KG1 (cell line): ENCODE measurements around the gene MMP24OS.
A peak's percentile ranks its signal among the peaks of the same experiment; 100 is the strongest.

Experiments
- DNase-seq: peaks from one replicate; lab custom pipeline; 2025; lab: John Stamatoyannopoulos, UW

MMP24OS gene

DNA sequence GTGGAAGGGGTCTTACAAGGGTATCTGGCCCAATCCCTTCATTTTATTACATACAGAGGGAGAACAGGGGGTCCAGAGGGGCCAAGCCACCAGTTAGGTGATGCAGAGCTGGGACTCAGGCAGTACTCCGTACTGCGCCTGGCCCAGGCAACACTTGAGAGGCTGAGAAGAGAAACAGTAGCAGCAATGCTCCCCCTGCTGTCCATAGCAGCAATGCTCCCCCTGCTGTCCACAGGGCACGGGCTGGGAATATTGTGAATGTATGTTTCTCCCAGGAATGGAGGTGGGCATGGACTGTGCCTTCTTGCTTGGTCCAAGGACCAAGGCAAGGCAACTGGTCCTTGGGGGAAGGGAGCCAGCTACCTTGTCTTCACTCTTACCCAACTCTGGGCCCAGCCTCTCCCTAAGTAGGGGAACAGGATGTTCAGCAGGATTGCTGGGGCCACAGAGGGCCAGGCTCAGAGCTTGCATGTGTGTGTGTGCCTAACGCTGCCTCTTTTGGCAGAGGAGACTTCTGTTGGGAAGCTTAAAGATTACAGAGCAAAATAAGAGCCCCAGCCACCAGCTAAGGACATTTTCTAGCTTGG is 29.1 kb upstream of the MMP24OS start:
- no peak for DNase-seq

DNA sequence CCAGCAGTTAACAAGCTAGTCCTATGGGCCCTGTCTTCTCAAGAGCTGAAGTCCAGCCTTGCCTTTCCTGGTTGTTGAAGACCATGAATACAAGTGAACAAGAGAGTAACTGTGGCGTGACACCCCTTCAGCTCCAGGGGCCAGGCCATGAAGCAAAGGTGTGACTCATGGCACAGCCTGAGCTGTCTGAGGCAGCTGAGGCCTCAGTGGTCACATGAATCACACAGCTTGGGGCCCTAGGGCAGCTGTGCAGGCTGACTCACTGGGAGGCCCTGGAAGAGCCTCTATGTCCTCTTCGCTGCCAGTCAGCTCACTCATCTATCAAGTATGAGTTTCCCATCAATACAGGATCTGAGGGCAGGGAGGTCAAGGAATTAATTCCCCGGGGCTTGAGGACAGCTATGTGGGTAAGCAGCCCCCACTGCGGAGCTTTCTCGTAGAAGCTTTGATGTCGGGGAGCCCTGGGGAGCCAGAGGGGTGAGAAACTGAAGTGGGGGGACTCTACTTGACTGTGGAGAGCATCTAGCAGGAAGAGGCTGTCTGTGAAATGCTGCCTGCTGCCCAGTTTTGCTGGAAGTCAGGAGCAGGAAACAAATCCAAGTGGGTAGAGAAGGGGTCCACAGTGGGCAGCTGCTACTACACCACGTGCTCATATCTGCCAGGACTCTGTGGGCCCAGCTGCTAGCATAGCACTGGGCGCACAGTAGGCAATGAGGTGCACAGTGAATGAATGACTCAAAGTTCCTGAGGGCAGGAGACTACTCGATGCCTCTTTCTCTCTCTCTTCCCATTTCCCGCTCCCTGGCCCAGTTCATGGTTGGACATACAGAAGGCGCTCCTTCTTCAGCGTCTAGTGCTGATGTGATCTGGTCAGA is 28.0 kb upstream of the MMP24OS start:
- no peak for DNase-seq

DNA sequence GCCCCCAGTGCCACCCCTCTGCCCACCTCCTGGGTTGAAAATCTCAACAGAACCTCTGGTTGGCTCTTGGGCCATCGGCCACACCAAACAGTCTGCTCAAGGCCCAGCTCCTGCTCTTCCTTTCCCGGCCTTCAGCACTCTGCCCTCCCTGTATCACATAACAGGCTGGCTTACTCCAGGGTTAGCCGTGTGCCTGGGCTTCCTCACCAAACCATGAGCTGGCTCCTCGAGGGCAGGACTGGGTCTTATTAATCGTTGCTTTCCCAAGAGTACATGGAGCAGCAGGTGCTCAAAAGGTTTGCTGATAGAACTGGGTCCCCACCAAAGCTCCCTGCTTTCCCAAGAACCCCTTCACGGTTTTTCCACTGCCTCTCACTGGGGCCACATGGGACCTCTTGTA is 27.0 kb upstream of the MMP24OS start:
- no peak for DNase-seq

DNA sequence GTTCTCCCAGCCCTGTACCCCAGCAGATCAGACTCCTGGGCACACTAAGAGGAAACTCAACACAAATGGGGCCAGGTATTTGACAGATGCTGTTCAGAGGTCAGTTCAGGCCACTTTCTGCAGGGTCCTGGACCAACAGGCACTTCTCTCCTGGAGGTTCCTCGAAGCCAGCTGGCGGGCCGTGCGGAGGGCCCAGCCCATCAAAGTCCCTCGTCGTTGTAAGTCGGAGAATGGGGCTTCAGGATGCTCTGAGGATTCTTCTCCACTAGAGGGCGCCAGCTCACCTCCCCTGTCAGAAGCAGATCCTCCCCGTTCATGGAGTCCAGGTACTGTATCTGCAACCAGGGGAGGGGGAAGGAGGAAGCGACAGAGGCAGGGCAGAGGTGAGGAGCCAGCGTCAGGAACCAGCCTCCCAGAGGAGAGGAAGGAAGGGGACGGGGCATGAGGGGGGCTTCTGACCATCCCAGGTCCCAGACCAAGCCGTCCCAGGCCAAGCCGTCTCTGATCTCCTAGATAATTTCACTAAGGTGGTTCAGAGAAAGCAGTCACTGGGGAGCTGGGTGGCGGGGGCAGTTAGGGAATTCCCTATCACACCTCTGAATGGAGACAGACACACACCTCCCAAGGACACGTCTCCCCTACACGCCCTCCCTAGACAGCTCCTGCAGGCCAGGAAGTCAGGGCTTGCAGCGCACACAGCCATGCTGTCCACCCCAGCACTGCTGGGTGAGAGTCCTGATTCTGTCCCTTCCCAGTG is 26.0 kb upstream of the MMP24OS start:
- peak; percentile 54 for DNase-seq

DNA sequence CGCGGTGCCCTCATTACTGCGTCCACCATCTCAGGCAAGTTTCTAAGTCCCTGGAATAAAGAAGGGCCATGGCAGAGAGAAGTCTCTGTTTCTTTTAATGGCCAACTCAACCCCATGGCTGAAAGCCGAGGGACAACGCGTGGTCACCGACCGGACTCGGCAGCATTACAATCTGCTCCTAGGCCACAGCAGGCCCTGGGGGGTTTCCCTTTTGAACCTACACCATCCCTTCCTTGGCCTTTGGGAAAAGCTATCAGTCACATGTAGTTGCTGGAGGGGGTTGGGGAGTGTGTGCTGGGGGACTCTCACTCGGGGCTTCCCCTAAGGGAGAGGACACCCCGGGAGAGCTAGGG is 25.4 kb upstream of the MMP24OS start:
- no peak for DNase-seq

DNA sequence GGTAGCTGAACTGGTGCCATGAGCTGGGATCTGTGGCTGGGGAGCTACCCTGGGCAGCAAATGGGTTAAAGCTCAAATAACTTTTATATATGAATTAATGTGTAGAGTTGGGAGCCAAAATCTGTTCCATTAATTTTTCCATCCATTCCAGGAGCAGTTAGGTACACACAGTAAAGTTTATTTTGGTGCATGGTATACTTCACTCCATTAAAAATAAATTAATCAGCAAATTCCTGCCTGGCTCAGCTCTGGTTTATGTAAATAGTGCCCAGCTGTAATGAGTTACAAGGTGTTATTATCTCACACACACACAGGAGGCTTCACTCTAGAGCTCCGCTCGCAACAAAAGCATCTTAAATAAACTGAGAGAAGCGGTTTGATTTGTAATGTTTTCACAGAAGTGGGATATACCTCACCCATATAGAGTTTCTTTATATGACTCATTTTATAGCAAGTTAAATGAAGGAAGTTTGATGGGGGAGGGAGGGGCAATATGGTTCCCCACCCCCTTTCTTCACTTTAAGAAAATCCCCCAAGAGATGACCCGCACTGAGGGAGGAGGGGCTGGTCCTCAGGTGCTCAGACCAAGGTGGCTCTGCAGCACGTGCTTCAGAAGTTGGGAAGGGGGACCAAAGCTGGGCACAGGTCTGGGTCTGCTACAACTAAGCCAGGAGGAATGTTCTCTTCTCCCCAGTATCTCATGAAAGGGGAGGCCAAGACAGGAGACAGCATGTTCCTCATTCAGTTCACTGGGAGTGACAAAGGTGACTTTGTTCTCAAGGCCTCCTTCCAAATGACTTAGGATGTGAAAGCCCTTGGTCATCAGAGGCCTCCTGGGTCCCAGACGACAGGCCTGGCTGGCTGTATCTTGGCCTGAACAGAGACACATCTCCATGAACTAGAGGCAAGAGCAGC is 24.8 kb upstream of the MMP24OS start:
- DNase-seq, result no peak

DNA sequence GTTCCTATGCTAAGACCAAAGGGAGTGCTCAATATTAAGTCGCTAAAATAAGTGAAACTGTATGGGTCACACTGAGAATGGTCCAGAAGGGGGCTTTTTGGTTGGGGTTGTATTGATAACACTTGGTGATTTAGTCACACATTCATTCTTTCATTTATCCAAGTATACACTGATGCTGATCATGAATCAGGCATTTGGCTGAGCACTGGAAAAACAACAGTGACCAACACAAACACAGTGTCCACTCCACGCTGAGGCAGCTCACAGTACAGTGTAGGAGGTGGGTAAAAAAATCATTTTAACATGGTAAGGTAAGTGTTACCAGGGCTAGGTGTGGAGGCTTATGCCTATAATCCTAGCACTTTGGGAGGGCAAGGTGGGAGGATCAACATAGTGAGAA is 23.5 kb upstream of the MMP24OS start:
- no peak for DNase-seq

DNA sequence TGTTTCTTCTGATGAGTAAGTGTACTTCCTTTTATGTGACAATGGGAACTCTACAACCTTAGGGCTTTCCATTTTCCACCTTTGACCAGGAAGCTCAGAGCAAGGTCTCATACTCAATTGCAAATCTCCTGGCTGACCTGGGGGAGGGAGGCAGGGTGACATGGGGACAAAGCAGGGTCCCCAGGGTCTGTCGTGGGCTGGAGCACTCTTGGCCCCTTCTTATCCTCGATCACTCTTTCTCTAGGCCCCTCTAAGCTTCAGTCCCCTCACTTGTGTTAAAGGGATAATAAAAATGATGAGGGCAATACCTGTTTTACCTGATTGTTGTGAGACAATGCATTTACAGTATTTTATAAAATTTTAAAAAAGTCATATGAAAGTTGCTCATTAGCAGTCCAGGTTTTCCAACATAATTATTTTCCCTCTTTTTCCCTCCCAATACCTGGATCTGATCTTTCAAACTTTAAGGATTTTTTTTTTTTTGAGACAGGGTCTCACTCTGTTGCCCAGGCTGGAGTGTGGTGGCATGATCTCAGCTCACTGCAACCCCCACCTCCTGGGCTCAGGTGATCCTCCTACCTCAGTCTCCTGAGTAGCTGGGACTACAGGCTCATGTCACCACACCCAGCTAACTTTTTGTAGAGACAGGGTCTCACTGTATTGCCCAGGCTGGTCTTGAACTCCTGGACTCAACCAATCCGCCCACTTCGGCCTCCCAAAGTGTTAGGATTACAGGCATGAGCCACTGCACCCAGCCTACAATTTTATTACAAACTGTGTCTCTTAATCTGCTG is 22.7 kb upstream of the MMP24OS start:
- no peak for DNase-seq

DNA sequence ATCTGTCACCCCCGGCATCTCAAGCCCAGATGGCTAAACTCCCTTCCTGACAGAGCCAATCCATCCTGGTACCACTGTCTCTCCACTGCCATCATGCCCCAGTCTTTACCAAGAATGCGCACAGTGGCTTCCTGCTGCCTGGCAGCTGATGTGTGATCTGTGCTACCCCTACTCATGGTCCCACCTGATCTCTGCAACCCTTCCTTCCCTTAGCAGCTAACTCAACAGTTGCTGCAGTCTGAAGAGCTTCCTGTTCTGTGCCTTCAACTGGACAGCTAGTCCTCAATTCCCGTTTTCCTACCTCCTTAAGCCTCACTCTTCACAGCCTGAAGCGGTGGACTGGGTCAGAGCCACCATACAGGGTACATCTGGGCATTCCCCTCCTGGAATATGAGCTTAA is 21.9 kb upstream of the MMP24OS start:
- DNase-seq, result no peak

DNA sequence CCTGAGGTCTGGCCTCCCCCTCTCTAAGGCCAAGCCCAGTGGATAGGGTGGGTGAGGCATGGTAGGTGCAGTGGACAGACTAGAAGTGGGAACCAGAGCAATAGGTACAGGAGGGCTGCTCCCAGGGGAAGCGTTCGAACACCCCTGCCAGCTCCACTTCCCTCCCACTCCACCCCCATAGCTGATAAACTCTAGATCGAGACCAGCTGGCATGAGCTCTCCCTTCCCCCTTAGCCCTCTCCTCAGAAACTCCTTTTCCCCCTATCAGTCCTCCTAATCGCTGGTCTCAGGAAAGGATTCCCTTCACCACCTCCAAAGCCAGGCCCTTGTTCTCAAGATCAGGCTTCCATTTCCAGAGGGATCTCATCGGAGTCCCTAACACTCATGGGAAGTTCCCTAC is 20.3 kb upstream of the MMP24OS start:
- no peak for DNase-seq

DNA sequence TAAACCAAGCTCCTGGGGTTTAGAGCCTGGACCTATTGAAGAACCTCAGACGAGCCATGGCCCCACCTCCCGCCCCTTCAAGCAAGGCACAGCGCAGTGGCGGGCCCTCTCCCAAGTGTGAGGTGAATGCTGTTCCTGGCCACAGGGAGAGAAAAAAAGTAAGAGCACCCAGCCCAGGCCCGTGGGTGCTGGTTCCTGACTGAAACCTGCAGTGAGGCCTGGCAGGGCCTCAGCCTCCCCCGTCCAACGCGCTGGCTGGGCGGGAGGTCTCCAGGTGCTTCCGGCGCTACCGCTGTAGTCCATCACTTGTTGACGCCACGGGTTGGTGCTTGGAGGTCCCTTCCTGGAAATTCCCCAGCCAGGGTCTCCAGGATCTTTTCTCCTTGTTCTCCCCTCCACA is 19.8 kb upstream of the MMP24OS start:
- no peak for DNase-seq

DNA sequence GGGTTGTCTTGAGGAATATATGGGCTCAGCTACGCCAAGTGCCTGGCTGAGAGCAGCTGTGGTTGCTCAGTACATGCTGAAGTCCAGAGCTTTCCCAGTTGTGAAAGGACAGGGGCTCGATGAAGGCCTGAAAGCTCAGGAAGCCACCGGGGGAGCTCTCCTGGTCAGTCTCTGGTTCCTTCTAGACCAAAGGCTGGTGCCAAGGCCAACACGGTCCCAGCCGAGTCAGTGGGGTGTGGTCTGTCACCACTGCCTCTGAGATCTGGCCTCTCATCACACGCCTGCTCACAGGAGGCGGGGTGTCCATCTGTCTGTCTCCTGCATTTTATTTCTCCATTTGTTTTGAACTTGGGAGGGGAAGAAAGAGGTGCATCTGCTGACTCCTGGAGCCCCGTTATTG is 19.2 kb upstream of the MMP24OS start:
- no peak for DNase-seq

DNA sequence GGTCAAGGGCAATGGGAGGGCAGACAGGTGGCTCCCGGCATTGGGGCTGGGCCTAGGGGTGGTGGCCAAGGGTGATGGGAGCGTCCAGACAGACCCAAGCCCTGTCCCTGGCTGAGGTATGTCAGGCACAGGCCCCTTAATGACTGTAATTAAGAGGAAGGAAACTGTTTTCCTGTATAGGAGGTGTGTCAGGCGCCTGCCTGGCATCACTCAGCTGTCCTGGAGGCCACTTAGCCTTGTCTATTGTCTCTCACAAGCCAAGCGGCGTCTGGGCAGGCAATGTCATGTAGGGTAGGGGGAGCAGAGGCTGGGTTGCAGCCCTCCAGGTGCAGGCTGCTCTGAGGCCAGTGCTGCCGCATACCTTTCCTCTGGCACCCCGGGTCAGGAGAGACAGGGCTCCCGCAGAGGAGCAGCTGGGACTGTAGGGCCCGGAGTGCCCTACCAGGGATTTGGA is 18.2 kb upstream of the MMP24OS start:
- no peak for DNase-seq

DNA sequence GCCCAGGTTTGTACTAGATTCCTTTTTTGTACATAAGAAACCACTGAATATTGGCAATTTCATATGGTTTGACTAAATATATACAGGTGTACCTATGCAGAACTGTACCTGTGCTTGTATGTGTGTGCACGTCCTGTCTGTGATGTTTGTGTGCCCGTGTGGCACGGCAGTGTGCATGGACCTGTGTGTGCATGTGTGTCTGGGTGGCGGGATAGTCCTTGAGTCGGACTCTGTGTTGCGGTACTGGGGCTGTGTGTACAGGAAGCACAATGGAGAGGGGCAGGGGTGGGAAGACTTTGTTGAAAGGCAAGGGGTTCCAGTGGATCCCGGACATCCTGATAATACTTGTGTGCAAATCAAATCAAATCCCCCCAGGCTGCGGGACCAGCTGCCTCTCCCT is 17.8 kb upstream of the MMP24OS start:
- DNase-seq, result no peak

DNA sequence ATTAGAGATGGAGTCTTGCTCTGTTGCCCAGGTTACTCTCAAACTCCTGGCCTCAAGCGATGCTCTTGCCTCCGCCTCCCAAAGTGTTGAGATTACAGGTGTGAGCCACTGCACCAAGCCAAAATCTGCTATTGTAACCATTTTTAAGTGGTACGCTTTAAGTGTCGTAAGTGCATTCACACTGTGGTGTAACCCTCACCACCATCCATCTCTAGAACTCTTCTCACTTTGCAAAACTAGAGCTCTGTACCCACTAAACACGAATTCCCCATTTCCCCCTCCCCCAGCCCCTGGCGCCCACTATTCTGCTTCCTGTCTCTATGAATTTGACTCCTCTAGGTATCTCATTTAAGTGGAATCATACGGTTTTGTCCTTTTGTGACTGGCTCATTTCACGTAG is 17.1 kb upstream of the MMP24OS start:
- DNase-seq, result no peak

DNA sequence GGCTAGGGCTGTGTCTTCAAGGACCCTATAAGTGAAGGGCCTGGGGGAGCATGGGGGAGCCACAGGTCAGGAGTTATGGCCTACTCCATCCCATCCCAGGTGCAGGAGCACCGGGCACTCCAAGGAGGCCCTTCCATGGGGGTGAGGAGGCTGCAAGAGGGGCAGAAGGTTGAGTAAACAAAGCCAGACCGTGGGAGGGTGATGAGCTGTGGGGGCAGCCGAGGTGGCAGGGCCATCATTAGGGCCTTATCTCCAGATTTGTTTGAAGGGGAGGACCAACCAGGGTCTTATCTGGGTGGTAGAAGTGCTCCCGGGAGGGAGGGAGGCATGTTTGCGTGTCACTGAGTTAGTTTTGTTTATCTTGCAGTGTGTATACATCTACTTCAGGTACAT is 16.4 kb upstream of the MMP24OS start:
- DNase-seq, result no peak

DNA sequence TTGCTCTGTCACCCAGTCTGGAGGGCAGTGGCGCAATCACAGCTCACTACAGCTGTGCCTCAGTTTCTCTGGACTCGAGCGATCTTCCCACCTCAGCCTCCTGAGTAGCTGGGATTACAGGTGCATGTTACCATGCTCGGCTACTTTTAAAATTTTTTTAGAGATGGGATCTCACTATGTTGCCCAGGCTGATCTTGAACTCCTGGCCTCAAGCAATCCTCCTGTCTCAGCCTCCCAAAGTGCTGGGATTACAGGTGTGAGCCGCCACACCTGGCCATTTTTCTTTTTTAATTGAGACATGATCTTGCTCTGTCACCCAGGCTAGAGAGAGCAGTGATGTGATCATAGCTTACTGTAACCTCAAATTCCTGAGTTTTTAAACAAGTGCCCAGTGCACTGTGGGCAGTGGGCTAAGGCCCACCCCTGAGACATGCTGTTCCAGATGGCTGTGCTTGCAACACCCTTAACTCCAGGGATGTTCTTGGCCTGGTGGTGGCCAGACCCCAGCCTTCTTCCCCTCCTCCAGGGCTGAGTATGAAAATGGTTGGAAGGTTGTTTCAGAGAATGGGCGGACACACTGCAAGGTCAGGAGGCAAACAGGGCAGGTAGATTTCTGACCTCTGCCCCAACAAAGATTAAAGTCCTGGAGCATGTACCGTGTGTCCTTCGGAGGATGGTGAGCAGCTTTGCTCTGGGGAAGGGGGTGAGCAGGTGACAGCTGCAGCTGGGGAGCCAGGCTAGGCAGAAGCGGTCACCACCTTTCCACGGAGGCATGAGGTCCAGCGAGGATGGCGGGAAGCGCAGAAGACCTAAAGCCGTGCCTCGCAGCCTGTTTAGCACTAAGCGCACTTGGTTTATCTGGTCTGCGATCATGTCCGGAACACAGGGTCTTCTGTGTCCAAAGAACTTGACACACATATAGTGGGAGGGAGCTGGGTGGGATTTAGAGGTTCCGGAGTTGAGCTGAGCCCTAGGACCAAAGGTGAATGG is 15.7 kb upstream of the MMP24OS start:
- no peak for DNase-seq

DNA sequence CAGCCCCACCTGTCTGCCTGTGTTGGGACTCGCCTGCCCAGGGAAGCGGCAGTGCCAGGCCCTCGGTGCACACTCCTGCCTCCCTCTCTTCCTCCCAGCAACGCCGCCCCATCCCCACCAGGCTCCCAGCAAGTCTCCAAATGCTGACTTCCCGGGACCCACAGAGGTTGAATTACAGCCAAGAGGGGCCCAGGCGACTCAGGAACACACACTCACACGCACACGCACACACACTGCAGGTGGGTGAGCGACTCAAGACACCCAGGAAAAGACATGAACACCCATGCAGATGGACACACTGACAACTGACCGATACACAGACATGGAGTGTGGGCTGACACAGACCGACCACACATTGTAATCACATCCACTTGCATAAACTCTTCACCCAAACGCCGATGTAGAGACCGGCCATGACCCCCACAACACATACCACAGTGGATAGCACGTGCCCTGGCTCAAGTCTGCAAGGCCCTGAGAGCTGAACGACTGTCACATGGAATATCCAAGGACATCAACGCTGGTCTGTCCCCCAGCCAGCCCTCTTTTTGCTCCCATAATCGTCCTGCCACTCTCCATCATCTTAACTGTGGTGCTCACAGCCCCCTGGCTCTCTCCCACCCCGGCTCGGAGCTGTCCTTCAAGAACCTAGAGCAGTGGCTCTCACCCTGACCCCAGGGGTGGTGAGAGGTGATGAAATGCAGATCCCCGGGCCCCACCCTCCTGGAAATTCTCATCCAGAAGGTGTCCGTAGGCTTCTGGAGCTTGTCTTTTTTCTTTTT is 14.8 kb upstream of the MMP24OS start:
- DNase-seq, result no peak
